ENCODE data around the gene TCEA2.

Gene TCEA2

DNA sequence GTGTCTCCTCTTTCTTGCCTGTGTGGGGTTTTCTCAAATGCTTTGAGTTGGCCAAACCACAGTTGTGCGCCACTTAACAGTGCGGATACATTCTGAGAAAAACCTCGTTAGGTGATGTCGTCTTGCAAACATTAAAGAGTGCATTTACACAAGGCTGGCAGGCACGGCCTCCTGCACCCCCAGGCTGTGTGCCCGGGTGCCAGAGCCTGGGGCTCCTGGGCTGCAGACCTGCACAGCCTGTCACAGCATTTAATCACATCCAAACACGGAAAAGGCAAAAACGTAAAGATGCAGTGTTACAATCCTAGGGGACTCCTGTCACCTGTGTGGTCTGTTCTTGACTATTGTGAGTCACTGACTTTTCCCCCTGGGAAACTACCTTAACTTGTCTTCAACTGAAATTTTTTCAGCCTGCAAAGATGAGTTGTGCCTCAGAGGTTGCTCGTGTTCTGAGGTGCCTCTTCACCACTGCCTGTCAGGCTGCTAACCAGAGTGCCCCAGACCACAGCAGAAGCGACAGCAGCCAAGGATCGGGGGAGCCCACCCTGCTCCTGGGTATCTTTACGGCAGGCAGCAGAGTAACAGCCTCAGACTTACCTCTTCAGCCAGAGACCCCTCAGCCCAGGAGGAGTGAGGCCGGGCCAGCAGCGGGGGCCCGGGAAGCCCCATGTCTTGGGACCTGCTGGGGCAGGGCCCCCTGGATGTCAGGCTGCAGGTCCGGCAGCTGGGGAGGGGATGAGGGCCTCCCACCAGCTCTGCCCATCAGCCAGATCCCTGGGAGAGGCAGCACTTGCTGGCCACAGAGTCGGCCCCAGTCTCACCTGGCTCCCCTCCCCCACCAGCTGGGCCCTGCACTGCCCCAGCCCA is 27.7 kb upstream of the TCEA2 start:
- in situ Hi-C loops (cut with MboI; ENCODE audit: low sequenced_read_pairs), result no loop called here

DNA sequence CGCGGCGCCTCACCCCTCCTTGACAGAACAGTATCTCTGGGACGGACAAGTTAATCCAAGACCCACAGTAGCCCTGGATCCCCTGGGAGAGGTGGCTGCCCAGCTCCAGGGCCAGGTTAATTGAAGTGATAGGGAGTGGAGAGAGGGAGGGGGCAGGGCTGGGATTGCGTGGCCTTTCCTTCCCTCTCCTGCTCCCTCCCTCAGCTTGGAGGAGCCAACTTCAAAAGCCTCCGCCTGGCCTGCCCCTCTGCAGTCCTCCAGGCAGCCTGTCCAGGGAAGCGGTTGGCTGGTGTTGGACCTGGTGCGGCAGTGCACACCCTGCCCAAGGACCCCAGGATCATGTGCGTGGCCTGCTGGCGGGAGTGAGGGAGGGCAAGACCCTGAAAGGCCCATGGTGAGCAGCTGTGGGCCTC is 27.1 kb upstream of the TCEA2 start, which contains the start of gene C20orf204:
Gene C20orf204 (plus strand): TSS at position 250 of the 413 bp plus-strand sequence. CDS start 142 bp downstream, at position 392.
- in situ Hi-C loops (cut with MboI; ENCODE audit: low sequenced_read_pairs), result no loop called here

DNA sequence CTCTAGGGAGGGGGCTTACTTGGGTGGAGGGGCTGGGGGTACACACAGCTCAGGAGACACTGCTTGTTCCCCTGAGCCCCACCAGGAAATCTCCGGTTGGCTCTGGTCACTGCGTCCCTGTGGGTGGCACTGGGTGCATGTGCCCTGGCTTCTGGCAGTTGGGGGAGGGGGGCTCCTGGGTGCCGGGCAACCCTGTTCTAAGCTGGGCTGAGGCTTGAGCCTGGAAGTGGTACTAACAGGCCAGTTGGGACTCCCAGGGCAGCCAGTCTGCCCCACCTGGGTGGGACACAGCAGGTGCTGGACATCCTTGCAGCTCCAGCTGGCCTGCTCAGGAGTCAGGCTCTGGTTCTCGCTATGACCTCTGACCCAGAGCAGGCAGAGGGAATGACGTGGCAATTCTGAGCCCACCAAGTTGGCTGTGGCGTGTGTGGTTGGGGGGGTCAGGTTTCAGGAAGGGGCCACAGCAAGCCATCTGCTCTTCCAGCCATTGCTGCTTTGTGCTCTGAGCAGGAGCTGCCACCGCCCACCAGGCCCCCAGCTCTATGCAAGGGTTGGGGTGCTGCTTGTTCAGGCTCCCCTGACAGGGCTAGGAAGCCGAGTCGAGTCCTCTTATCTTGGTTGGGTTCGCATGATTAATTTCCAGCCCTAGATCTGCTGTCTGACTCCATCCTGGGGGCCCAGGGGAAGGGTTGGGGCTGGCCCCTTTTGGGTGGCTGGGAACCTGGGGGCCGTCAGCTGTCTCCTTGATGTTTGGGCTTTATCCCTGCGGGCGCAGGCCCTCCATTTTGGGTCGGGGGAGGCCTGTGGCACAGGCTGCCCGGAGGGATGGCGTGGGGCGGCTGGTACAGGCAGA is 26.4 kb upstream of the TCEA2 start:
- in situ Hi-C loops (cut with MboI; ENCODE audit: low sequenced_read_pairs), result no loop called here

DNA sequence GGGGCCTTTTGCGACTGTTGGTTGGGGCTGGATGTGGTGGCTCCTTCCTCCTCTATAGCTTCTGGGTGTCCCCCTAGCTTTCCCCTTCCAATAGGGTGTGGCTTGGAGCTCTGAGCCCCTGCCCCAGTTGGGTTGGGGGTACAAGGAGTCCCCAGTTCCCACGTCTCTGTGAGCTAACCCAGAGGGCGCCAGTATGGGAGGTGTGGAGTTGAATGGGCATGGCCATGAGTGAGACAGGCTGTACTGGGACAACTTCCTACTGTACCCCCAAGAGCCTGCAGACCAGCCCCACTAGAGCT is 25.9 kb upstream of the TCEA2 start:
- in situ Hi-C loops (cut with MboI; ENCODE audit: low sequenced_read_pairs), result no loop called here

DNA sequence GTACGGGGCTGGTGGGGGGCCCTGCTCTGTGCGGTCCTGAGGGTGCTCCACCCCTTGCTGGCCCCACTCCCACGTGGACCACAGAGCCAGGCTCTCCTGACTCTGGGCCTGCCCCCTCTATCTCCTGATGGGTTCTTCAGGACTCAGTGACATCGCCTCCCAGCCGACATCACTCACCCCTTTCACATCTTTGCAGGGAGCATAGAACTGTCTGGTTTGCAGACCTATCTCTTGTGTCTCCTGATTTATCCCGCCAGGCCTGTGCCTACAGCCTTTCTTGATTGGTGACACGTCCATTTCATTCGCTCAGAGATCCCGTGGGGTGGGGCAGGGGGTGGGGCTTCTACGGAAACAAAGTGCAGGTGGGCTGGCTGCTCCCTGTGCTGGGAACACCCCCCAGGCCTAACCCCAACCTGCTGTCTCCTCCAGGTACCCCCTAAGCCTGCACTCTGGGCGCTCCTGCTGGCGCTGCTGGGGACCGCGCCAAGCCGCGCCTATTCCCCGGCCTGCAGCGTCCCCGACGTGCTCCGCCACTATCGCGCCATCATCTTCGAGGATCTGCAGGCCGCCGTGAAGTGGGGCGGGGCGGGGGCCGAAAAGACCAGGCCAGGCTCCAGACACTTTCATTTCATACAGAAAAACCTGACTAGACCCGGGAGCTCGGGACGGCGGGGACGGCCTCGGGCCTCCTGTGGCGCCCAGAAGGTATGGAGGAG is 25.3 kb upstream of the TCEA2 start:
- in situ Hi-C loops (cut with MboI; ENCODE audit: low sequenced_read_pairs), result no loop called here

DNA sequence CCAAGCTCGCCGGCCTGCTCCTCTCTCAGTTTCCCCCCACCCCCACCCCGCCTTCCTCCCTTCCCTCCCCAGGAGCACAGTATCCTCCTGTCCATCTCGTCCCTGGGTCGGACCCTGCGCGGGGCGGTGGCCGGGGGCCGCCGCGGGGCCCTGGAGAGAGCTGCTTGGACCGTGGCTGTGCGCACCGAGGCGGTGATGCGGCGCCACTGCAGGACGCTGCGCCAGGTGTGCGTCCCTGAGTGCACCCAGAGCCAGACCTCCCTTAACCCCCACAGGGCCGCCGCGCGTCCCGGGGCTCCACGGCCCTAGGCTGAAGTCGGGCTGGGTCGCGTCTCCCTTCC is 24.8 kb upstream of the TCEA2 start:
- in situ Hi-C loops (cut with MboI; ENCODE audit: low sequenced_read_pairs), result no loop called here

DNA sequence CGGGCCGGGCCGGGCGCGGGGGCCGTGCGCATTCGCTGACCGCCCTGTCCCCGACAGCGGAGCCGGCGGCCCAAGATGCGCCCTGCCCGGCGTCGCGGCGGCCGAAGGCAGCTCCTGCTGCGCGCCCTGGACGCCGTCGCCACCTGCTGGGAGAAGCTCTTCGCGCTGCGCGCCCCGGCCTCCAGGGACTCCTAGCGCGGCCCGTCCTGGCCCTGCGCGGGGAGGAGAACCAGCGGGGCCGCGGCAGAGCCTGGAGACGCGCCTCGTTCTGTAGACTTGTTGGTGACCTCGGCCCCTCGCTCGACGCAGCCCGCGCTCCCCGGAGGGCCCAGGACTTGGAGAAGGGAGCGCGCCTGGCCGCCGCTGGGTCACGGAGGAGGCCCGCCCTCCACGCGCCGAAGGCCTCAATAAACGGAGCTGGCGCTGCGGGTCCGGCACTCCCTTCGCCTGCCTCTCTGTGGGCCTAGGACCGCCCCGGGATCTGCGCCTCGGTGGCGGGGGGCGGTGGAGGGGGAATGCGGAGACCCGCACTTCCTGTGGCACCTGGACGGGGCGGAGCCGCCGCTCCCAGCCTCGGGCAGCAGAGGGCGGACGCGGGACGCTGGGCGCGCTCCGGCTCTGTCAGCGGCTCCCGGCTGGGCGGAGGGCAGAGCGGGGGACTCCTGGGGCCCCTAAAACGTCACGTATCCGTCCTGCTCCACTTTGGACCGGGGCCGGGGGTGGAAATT is 24.3 kb upstream of the TCEA2 start:
- in situ Hi-C loops (cut with MboI; ENCODE audit: low sequenced_read_pairs), result no loop called here

DNA sequence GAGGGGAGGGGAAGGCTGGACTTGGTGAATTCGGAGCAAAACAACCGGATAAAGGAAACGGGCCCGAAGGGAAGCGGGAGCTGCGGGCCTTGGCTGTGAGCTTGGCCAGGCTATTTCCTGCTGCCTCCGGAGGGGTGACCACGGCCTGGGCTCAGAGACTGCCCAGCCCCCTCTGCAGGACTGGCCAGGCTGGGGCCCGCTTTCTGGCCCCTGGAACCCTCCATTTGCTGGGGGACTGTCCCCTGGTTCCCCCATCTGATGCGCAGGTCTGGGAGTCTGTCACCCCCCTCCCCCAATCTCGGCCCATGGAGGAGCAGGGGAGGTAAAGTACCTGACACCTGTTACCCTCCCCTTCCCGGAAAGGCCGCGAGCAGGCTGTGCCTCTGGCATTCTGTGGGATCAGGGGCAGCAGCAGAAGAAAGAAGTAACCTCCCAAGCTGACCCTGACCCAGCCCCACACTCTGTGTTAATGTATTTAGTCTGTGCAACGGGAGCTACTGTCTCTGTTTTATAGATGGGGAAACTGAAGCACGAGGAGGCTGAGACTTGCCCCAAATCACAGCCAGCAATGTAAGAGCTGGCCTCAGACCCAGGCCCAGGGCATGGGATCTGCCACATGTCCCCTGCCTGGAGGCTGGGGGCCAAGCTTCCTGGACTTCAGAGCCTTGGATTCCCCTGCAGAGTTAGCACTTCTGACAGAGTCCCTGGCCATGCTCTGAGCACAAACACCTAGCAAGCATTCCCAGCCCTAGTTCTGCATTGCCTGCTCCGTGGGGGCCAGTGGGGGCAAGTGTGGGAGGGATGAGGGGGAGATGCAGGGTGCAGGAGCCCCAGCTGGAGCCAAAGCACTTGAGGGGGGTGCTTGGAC is 23.5 kb upstream of the TCEA2 start:
- in situ Hi-C loops (cut with MboI; ENCODE audit: low sequenced_read_pairs), result no loop called here

DNA sequence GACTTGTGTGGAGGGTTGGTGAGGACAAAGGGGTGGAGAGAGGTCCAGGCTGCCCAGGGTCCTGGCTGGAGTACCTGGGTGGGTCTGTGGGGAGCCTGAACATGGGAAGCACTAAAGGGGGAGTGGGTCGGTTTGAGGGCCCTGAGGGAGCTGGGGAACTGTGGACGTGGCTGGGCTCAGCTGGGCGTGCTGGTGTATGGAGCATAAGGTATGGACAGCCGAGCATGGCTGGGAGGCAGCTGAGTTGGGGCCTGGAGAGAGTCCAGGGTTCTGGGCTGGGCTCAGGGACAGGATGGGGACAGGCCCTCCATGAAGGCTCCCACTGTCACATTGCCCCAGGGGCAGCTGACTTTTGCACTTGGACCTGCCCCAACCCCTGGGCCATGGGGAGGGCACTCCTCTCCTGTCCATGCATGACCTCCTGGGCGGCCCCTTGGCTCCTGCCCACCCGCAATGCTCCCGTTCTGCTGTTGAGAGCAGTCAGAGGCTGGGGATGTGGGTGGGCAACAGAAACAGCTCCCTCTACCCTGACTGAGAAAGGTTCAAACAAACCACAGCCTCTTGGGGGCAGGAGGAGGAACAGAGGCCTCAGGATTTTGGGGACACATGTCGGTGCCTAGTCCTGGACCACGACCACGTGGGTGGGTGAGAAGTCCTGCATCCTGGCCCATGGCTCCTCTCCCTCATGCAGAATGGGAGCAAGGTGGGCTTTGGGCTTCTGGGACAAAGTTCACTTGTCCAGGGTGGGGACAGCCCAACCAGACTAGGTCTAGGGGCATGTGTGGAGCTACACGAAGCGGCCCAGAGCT is 22.6 kb upstream of the TCEA2 start:
- in situ Hi-C loops (cut with MboI; ENCODE audit: low sequenced_read_pairs), result no loop called here

DNA sequence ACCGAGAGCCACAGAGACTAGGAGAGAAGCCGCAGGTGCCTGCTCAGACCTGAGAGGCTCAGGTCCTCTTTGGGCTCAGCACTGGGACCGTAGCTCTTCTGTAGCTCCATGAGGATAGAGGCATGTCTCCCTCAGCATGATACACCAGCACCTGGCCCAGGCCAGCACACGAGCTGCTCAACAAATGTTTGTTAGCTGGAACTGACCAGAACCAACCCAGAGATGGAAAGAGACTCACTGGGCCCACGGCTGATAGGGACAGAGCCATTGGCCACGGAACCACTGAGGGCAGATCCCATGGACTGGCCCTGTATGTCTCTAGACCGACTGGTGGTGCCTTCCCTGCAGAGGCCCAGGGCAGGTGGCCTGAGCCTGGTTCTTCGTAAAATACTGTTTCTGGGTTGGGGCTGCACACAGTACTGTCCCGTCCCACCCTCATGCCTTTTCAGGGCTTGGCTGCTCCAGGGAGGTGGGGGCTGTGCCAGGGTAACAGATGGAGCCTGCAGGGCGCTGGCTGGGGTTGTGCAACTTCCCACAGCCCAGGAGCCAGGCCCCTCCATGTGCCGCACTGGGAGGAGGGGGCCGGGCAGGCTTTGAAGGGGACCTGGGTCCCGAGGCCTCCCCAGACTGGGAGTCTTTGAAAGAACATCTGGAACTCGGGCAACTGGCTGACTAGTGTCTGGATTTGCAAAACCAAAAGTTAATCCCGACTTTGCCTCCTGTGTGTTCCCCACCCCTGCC is 21.8 kb upstream of the TCEA2 start:
- in situ Hi-C loops (cut with MboI; ENCODE audit: low sequenced_read_pairs), result no loop called here

DNA sequence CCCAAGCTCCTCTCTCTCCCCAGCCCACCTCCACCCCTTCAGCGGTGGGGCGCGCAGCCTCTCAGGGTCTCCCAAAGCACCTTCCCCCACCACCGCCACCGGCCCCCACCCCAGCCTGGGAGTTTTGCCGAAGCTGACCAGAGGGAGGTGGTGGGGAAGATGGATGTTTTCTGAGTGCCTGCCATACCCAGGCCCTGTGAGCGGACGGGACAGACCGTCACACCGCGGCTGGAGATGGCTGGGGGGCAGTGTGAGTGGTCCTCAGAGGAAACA is 21.3 kb upstream of the TCEA2 start:
- in situ Hi-C loops (cut with MboI; ENCODE audit: low sequenced_read_pairs), result no loop called here

DNA sequence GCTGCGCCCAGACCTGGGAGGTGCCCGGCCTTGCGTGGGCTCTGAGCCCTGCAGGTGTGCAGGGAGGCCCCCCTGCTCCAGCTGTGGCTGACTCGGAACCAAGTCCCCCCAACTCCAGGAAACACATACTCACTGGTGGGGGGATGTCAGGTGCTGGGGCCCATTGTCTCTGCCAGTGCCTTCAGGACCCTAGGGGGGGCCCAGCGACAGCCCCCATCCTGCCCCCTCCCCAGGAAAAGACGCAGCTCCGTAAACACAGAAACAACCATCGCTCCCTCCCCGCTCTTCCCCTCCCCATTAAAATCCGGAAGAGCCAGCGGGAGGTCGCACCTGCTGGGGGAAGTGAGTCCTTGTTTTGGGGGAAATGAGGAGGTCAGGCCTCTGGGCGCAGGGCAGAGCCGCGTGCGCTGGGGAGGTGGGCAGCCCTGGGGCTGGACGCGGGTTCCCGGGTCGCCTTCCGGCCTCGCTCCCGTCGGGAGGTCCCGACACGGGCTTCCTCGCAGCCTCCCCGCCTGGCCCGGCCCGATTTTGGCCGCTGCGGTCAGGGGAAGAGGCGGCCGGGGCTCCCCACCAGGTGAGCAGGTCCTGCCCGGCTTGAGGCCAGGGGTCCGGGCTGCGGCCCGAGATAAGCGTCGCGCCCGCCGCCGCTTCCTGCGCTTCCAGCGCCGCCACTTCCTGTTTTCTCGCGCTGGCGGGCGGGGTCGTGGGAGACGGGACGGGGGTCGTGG is 20.8 kb upstream of the TCEA2 start:
- in situ Hi-C loops (cut with MboI; ENCODE audit: low sequenced_read_pairs), result no loop called here

DNA sequence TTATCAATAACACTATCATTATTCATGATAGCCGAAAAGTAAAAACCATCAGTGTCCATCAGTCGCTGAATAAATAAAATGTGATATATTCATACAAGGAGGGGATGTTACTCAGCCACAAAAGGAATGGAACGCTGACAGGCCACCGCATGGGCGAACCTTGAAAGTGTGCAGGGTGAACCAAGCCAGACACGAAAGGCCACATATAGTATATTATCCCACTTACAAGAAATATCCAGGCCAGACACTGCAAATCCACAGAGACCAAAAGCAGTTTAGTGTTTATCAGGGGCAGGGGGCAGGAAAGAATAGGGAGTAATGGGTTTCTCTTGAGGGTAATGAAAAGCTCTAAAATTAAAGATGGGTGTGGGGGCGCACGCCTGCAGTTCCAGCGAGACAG is 19.2 kb upstream of the TCEA2 start:
- in situ Hi-C loops (cut with MboI; ENCODE audit: low sequenced_read_pairs), result no loop called here

DNA sequence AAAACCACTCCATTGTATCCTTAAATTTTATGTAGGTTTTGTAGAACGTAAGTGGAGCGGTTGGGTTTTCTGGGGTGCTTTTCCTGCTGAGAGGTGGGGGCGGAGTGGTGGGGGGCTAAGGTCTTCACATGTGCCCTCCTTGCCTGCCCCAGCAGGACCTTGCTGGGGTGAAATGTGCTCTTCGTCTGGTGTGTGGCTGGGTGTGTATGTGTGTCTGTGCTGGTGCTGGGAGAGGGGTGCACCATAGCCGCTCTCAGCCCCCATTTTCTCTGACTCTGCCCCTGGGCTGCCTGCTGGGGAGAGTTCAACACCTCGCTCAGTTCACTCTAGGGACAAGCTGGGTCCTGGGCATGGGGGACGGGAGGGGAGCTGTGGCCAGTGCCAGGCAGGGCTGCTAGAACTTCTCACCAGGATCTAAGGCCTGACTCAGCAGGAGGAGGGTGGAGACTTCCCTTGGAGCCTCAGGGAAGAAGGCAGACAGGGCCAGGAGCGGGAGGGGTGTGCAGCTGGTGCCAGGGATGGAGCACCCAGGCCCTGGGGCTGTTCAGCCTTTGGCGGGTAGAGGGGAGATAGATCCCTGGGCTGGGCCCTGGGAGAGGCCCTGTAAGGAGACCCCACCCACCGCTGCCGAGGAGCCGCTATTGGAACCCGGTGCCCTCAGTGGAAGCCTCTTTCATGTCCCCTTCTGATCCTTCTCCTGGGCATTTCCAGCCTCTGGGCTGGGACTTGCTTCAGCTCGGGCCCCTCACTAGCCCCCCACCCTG is 18.3 kb upstream of the TCEA2 start:
- in situ Hi-C loops (cut with MboI; ENCODE audit: low sequenced_read_pairs), result no loop called here

DNA sequence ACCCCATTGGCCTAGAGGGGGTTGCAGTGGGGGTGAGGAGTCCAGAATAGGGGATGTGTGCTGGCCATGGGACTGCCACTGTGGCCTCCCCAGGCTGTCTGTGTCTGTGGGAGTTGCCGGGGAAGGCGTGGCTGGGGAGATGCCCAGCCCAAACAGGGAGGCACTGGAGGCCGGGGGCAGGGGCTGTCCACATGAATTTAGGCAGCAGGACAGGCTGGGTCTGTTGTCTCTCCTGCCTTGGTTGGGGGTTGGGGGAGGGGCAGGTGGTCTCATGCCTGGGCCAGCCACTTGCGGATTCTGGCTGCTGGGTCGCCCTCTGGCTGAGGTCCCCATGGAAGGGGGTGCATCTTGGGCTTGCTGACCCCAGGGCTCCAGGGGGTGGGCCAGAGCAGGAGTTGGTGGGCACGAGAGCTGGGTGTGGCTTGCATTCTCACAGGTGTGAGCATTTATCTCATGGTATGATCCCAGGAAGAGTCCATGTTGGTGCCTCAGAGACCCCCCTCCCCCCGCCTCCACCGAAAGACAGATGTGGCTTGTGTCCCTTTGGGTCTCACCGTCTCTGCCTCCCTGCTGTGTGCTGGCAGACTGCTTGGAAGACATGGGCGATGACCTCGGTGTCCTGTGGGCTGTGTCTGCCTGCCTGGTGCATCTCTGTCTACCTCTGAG is 17.5 kb upstream of the TCEA2 start:
- in situ Hi-C loops (cut with MboI; ENCODE audit: low sequenced_read_pairs), result no loop called here

DNA sequence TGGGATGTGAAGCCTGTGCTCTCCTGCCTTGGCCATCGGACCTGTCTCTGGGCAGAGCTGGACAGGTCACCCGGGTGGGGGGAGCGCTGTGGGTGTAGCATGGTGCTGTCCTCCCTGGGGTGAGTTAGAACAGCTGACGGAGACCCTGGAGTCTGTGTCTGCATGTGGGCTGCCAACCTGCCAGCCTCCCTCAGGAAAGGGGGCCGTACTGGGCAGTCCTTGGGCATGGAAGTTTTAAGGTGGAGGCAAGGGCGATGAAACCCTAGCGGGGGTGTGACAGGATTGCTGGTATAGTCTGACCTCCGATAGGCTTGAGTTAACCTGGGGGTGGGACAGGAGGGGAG is 16.0 kb upstream of the TCEA2 start:
- in situ Hi-C loops (cut with MboI; ENCODE audit: low sequenced_read_pairs), result no loop called here

DNA sequence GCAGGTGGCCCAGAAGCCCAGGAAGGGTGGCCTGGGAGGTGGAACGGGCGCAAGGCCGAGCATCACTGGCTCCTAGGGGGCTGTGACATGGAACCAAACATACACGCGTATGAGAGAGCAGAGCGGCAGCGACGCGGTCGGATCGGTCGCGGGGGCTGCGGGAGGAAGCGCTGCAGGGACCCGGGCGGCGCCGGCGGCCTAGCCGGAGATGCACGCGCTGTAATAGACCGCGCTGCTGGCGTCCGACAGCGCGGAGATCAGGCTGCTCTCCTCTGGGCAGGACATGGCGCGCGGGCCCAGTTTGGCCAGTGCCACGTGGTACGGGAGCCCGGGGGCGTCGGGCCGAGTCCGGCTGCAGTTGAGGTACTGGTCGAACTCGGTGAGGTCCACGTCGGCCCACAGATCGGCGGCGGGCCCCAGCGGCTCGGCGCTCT is 15.0 kb upstream of the TCEA2 start:
- in situ Hi-C loops (cut with MboI; ENCODE audit: low sequenced_read_pairs), result no loop called here

All from HL-60/S4 treated with phorbol 12-myristate 13-acetate at 8.2 ng/mL for 4 days and 3 days (cell line).